Right atrium auricular region (tissue), 2 donors: ENCODE results near the gene ADARB2. TPM values are rescaled to one million over a fixed set of nuclear protein-coding genes. Genes with fewer than 3 reads are reported as not detected.
A peak's percentile ranks its signal among the peaks of the same experiment; 100 is the strongest.

Experiments
- DNase-seq: peaks from one replicate; pipeline ENCODE4 v3.0.0-alpha.2; 2019; ENCODE audit warnings: low spot score
- H3K27ac ChIP-seq, 2 donors: fragments of 200-600 bp; sonication (generic); 1 replicate in 1 of 2; 2 replicates in 1 of 2; pipeline ENCODE4 v1.5.1; 2016 to 2019
- H3K27me3 ChIP-seq, 2 donors: fragments of 200-600 bp; sonication (generic); one replicate each; pipeline versions ENCODE4 v1.5.1 to v1.6.0; 2017 to 2019
- H3K36me3 ChIP-seq: fragments of 200-600 bp; sonication (generic); one replicate; pipeline ENCODE4 v1.5.1; 2016
- H3K4me1 ChIP-seq, 2 donors: fragments of 200-600 bp; sonication (generic); one replicate each; pipeline versions ENCODE4 v1.5.1 to v1.6.0; 2017 to 2019
- H3K4me3 ChIP-seq, 2 donors: fragments of 200-600 bp; sonication (generic); 1 replicate in 1 of 2; 2 replicates in 1 of 2; pipeline ENCODE4 v1.5.1; 2017 to 2019; ENCODE audit warnings: mild to moderate bottlenecking in 1 of 2, moderate library complexity in 1 of 2
- H3K9me3 ChIP-seq, 2 donors: fragments of 200-600 bp; sonication (generic); one replicate each; pipeline ENCODE4 v1.5.1; 2019
- total RNA-seq, 2 donors: library from RNA; depleted of rRNA; stranded (reverse); fragments of >200 nt; gene quantifications; one replicate each; pipeline ENCODE4 v1.1.0, GENCODE V29; 2016
- TF ChIP-seq, protein P1 (sequence below), 2 donors: fragments of 200-600 bp; sonication (generic); IDR thresholded peaks; one replicate each; pipeline ENCODE4 v1.5.1; 2019; ENCODE audit warnings: antibody characterized with exemption in 2 of 2

ADARB2 gene
- total RNA-seq, 2 donors from 2014 or later: 0.33 to 0.71 TPM

DNA sequence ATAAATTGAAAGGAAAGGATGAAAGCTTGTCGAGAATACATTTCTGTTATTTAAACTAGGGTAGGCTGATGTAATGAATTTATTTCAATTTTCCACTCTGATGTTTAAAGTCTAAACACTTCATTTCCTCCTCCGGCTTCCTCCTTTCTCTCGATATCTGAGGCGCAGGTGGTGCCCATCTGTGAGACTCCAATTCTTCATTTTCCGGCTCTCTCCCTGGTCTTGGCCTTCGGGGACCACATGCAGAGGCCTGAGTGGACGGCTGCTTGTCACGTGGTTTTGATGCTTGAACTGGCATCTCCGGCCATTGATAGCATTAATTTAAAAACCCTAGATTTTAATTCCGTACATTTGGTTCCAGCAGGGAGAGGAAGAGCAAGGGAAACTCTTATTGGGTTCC lies 5.8 kb upstream of the ADARB2 start:
- Histone ChIP-seq H3K27ac (no peak overlapping the region), H3K4me1 (no peaks in the 10 kb centered on the region), H3K36me3 (no peaks in the 10 kb centered on the region), H3K4me3 (no peak overlapping the region), H3K27me3 (no peaks in the 10 kb centered on the region), H3K9me3 (no peaks in the 10 kb centered on the region)
- no peak for DNase-seq
- TF ChIP-seq, protein P1, sequence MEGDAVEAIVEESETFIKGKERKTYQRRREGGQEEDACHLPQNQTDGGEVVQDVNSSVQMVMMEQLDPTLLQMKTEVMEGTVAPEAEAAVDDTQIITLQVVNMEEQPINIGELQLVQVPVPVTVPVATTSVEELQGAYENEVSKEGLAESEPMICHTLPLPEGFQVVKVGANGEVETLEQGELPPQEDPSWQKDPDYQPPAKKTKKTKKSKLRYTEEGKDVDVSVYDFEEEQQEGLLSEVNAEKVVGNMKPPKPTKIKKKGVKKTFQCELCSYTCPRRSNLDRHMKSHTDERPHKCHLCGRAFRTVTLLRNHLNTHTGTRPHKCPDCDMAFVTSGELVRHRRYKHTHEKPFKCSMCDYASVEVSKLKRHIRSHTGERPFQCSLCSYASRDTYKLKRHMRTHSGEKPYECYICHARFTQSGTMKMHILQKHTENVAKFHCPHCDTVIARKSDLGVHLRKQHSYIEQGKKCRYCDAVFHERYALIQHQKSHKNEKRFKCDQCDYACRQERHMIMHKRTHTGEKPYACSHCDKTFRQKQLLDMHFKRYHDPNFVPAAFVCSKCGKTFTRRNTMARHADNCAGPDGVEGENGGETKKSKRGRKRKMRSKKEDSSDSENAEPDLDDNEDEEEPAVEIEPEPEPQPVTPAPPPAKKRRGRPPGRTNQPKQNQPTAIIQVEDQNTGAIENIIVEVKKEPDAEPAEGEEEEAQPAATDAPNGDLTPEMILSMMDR (IDR thresholded peaks at IDR 0.05): no peak

DNA sequence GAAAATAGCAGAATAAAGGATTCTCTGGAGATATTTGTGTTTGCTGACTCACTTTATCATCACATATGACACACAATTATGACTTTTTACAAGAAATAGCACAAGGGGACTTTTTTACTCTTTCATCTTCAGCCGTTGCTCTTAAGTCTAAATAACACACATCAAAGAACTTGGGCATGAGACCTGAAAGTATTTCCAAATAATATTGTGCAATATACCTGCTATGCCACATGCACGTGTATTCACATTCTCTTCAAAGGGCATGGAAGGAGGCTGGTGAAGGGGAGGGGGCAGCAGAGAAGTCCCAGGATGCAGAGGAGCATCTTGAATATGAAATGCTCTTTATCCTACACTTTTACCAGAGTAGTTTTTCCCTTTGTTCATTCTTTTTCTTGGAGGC lies 4.1 kb upstream of the ADARB2 start:
- Histone ChIP-seq H3K4me1 (peaks cover 0 to 13% of the 10 kb centered on the region in 2 donors), H3K36me3 (no peaks in the 10 kb centered on the region), H3K27ac (no peak overlapping the region), H3K9me3 (no peaks in the 10 kb centered on the region), H3K4me3 (no peak overlapping the region), H3K27me3 (peaks cover 7 to 8% of the 10 kb centered on the region in 2 donors)
- TF ChIP-seq, protein P1 (IDR thresholded peaks at IDR 0.05): no peak
- no peak for DNase-seq

DNA sequence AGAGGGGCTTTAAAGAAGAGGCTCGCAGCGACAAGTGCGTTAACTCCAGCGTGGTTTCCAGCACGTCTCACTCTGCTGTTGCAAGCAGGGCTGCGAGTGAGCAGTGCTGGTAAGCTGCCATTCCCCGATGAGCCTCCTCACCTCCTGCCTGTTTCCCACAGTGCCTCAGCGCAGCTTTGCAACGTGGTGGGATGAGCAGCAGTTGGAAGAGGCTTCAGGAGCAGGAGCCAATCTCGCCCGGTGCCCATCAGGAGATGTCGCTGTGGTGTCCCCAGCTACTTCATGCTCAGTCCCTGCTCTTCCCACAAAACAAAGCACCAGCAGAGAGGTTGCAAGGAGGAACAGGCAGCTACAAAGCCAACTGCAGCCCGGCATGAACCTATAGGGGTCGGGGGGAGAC lies 2.4 kb upstream of the ADARB2 start:
- Histone ChIP-seq H3K4me1 (peaks cover 0 to 13% of the 10 kb centered on the region in 2 donors), H3K27me3 (peaks cover 8 to 12% of the 10 kb centered on the region in 2 donors), H3K36me3 (no peaks in the 10 kb centered on the region), H3K9me3 (no peaks in the 10 kb centered on the region), H3K27ac (no peak overlapping the region), H3K4me3 (no peak overlapping the region)
- TF ChIP-seq, protein P1 (IDR thresholded peaks at IDR 0.05): no peak
- DNase-seq: no peak

DNA sequence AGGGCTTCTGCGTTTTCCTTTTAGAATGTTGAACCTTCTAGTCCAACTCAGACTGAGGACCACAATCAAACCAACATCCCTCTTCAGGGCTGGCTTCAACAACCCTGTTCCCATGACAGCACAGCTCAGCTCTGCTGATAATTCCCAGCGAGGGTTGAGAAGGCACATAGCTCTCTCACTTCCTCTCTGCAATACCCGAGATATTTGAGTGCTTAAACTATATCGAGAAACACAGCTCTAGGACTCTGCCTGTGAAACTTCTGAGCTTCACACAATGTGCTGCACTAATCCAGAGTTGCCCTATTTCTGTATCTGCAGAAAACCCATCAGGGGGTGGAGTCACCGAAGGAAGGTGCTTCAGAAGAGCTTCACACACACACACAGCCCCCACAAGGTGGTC lies 1.6 kb upstream of the ADARB2 start:
- Histone ChIP-seq H3K27me3 (peaks cover 8 to 12% of the 10 kb centered on the region in 2 donors), H3K9me3 (no peaks in the 10 kb centered on the region), H3K4me1 (peaks cover 0 to 13% of the 10 kb centered on the region in 2 donors), H3K36me3 (no peaks in the 10 kb centered on the region), H3K4me3 (no peak overlapping the region), H3K27ac (no peak overlapping the region)
- DNase-seq: no peak
- TF ChIP-seq, protein P1 (IDR thresholded peaks at IDR 0.05): no peak

DNA sequence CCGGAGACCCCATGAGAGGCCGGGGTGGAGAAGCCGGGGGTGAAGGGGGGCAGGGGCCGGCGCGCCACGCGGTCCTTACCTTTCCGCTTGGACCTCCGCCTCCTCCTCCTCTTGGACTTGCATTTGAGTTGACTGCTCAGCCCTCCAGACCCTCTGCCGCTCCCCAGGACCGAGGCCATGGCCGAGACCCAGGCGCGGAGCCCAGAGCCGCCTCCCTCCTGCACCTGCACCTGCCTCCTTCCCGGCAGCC lies 428 bp downstream of the ADARB2 start:
- Histone ChIP-seq H3K4me3 (peak overlapping the region in 1 of 2 donors; percentile 29), H3K4me1 (peaks cover 0 to 13% of the 10 kb centered on the region in 2 donors), H3K36me3 (no peaks in the 10 kb centered on the region), H3K27me3 (peaks cover 8 to 12% of the 10 kb centered on the region in 2 donors), H3K27ac (no peak overlapping the region), H3K9me3 (no peaks in the 10 kb centered on the region)
- TF ChIP-seq, protein P1 (IDR thresholded peaks at IDR 0.05): no peak
- DNase-seq: no peak

DNA sequence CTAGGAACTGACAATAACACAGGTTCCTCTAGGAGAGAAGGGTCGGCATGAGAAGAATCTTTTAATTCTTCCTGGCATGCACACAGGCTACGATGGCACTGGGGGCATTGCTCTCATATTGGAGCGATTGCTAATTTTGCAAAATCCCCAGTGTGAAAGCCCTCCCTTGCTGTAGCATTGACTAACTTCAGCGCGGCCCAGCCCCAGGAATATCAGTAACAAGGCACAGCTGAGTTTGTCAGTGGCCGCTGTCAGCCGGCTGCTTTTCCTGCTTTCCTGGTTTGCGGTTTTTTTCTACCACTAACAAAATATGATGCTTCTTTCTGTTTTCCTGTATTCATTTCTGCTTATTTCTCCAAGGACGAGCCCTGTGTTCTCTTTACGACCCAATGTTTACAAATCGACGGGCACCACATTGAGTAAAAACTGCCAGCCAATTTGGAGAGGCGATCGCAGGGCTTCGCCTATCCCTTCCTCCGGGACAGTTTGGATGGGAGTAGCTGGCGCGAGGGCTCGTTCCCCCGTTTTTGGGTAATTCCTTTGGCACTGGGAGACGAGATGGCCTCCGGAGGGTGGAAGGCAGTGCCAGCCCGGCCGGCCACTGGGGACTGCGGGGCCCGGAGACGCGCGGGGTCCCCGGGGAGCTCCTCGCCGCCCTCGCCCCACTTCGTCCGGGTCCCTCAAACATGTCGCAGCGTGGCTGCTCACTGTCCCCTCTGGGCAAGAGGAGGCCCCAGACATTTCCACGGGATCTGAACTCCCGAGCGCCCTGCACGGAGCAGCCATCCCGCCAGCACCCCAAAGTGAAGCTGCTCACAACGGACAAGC lies 967 bp downstream of the ADARB2 start:
- no peak for DNase-seq
- Histone ChIP-seq H3K27ac (no peak overlapping the region), H3K27me3 (peaks cover 8 to 12% of the 10 kb centered on the region in 2 donors), H3K4me1 (peaks cover 0 to 13% of the 10 kb centered on the region in 2 donors), H3K9me3 (no peaks in the 10 kb centered on the region), H3K4me3 (peak overlapping the region in 1 of 2 donors; percentile 29), H3K36me3 (no peaks in the 10 kb centered on the region)
- TF ChIP-seq, protein P1 (IDR thresholded peaks at IDR 0.05): no peak
